ENCODE measurements around the gene CLDN14.
A peak's percentile ranks its signal among the peaks of the same experiment; 100 is the strongest.

Gene CLDN14

GRCh38 chr21:36517366-36518075, 37.6 kb upstream of the CLDN14 start:
- TF ChIP-seq ZFX (IDR thresholded peaks at IDR 0.05) (no peak), CTCF (conservative IDR thresholded peaks at IDR 0.05) (no peak)
- H3K27ac ChIP-seq: no peak overlapping the region

GRCh38 chr21:36516281-36516680, 36.4 kb upstream of the CLDN14 start:
- H3K27ac ChIP-seq: no peak overlapping the region
- TF ChIP-seq CTCF (conservative IDR thresholded peaks at IDR 0.05) (no peak), ZFX (IDR thresholded peaks at IDR 0.05) (no peak)

- no peak for TF ChIP-seq ZFX (IDR thresholded peaks at IDR 0.05)
- TF ChIP-seq CTCF (conservative IDR thresholded peaks at IDR 0.05): no peak
- no peak overlapping the region for H3K27ac ChIP-seq
These were observed 33.5 kb upstream of the CLDN14 start for GRCh38 chr21:36513430-36513829.

- no peak overlapping the region for H3K27ac ChIP-seq
- no peak for TF ChIP-seq ZFX (IDR thresholded peaks at IDR 0.05)
- no peak for TF ChIP-seq CTCF (conservative IDR thresholded peaks at IDR 0.05)
These were observed 33.0 kb upstream of the CLDN14 start for GRCh38 chr21:36512971-36513370.

- peak overlapping the region; percentile 83; the same call in 1 of the 2 replicates for H3K27ac ChIP-seq
- TF ChIP-seq ZFX (IDR thresholded peaks at IDR 0.05) (no peak), CTCF (conservative IDR thresholded peaks at IDR 0.05) (no peak)
These were observed 31.7 kb upstream of the CLDN14 start for GRCh38 chr21:36511484-36512220.

GRCh38 chr21:36510911-36511310, 31.0 kb upstream of the CLDN14 start:
- H3K27ac ChIP-seq: peak overlapping the region; percentile 83
- TF ChIP-seq ZFX (IDR thresholded peaks at IDR 0.05) (no peak), CTCF (conservative IDR thresholded peaks at IDR 0.05) (no peak)

- TF ChIP-seq CTCF (conservative IDR thresholded peaks at IDR 0.05) (no peak), ZFX (IDR thresholded peaks at IDR 0.05) (0 out of 2 replicates have a peak, but pooled peaks have one; percentile 12)
- peak overlapping the region; percentile 83 for H3K27ac ChIP-seq
These were observed 30.2 kb upstream of the CLDN14 start for GRCh38 chr21:36509973-36510664.
